IPS DF 4.7 (cell line): Measurements from ENCODE around the gene BICRA.
"Not testable (repeated sequence)": the region's sequence is repeated elsewhere in the genome, so short reads cannot be mapped to it uniquely, and the experiment has no call there.

Experiments used
- DNase-seq: peaks from one replicate; pipeline ENCODE4 v3.0.0-alpha.2; 2013; ENCODE audit warnings: low spot score; ENCODE audit errors: extremely low read depth

Gene BICRA

GRCh38 chr19:47608969-47609905 lies at the start of gene BICRA:
Gene BICRA, plus strand, starts transcription at chr19:47609134. Its CDS starts 64,441 bp downstream, at chr19:47673575.
- no peak for DNase-seq

DNA sequence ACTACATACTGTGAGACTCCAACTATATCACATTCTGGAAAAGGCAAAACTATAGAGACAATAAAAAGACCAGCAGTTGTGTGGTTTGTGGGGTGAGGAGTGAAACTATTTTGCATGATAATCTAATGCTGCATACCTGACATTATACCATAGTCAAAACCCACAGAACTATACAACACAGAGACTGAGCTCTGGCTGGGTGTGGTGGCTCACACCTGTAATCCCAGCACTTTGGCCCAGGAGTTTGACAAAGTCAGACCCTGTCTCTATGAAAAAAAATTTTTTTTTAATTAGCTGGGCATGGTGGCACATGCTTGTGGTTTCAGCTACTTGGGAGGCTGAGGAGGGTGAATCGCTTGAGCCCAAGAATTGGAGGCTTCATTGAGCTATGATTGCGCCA lies 47.9 kb upstream of the BICRA start:
- DNase-seq, result no peak

DNA sequence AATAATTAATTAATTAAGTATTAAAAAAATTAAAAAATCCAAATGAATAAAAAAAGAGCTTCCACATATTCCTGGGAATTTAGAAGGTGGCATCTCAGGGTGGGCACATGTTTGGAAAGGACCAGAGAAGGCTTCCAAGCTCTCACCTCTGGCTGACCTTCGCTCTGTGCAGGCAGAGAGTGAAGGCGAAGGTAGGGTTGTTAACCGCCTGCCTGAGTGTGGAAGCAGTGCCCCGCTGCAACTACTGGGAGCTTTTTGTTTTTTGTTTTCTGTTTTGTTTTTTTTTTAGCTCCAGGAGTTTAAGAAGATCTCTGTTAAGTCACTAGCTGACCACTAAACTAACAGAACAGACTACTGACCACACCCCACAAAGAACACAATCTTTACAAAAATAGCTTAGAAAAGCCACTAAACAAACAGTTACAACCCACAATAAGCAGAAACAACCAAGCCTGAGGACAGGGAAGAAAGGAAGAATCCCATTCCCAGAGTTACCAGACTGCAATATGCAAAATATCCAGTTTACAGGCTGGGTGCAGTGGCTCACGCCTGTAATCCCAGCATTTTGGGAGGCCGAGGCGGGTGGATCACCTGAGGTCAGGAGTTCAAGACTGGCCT lies 47.4 kb upstream of the BICRA start:
- DNase-seq, result no peak

GRCh38 chr19:47564081-47564480 lies 44.9 kb upstream of the BICRA start:
- no peak for DNase-seq

DNA sequence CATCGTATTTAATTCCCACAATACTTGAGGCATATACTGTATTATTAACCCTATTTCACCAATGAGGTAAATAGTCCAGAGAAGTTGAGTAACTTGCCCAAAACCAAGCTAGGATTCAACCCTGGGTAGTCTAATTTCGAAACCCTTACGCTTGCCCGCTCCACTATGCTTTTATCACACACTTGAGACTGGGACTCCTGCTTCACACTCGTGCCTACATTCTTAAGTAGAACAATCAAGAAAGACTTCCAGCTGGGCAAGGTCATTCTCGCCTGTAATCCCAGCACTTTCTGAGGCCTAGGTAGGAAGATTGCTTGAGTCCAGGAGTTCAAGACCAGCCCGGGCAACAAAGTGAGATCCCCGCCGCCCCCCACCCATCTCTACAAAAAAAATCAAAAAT lies 39.6 kb upstream of the BICRA start:
- no peak for DNase-seq

DNA sequence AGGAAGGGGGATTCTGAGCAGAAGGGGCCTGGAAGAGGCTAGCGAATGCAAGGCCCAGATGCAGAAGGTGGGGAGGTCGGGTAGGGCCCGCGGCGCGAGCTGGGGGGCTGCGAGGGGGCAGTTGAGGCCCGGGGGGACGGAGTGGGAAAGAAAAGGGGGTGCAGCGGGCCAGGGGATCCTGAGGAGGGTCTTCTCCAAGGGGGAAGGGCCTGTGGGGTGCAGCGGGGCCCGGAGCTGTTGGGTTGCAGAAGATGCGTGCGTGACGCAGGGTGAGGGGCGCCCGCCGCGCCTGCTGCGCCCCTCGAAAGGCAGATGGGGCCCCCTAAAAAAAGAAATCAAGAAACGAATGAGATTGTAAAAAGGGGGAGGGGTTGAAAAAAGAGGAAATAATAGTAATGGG lies 36.3 kb upstream of the BICRA start:
- no peak for DNase-seq

GRCh38 chr19:47573071-47574026 lies 35.6 kb upstream of the BICRA start, which contains the start of gene ZNF541:
Gene ZNF541, minus strand, starts transcription at chr19:47573148. Its CDS starts 17,292 bp downstream, at chr19:47555856.
- no peak for DNase-seq

DNA sequence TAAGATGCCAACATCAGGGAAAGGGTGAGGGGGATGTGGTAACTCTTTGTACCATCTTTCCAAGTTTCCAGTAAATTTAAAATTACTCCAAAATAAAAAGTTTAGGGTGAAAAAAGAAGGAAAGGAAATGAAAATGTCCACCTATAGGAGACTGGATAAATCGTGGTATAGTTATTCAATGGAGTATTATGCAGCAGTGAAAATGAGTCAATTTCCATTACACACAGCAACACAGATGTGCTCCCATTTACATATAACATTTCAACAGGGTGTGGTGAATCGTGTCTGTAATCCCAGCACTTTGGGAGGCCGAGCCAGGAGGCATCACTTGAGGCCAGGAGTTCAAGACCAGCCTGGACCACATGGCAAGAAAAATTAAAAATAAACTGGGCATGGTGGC lies 28.5 kb upstream of the BICRA start:
- DNase-seq, result no peak

- DNase-seq, result no peak
Measured at GRCh38 chr19:47581605-47582319, 27.2 kb upstream of the BICRA start.

- no peak for DNase-seq
Measured at GRCh38 chr19:47582320-47582909, 26.5 kb upstream of the BICRA start.

DNA sequence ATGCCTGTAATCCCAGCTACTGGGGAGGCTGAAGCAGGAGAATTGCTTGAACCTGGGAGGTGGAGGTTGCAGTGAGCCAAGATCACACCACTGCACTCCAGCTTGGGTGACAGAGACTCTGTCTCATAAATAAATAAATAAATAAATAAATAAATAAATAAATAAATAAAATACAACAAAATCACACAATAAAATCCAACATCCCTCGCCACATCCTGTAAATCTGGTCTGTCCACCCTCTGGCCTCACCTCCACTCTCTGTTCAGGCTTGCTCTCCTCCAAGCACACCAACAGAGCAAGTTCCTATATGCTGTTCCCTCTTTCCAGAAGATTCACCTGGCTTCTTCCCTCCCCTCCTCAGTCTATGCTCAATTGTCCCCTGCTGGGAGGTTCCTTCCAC lies 25.8 kb upstream of the BICRA start:
- DNase-seq, result not testable (repeated sequence)

DNA sequence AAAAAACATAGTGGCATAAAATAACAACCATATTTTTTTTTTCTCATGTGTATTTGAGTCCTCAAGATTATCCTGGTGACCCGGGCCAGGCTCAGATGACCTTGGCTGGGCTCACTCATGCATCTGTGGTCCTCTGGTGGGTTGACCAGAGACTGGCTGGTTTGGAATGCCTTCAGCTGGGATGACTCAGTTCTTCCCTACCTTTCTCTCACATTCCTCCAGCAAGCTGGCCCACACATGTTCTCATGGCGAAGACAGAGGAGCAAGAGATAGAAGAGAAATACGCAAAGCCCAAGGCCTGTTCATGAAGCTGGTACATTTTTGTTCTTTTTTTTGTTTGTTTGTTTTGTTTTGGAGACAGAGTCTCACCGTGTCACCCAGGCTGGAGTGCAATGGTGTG lies 21.6 kb upstream of the BICRA start:
- DNase-seq, result no peak

GRCh38 chr19:47589824-47590223 lies 19.1 kb upstream of the BICRA start:
- DNase-seq, result no peak

- DNase-seq, result no peak
Measured at GRCh38 chr19:47593860-47594259, 15.1 kb upstream of the BICRA start.

GRCh38 chr19:47595944-47596343 lies 13.0 kb upstream of the BICRA start:
- no peak for DNase-seq

DNA sequence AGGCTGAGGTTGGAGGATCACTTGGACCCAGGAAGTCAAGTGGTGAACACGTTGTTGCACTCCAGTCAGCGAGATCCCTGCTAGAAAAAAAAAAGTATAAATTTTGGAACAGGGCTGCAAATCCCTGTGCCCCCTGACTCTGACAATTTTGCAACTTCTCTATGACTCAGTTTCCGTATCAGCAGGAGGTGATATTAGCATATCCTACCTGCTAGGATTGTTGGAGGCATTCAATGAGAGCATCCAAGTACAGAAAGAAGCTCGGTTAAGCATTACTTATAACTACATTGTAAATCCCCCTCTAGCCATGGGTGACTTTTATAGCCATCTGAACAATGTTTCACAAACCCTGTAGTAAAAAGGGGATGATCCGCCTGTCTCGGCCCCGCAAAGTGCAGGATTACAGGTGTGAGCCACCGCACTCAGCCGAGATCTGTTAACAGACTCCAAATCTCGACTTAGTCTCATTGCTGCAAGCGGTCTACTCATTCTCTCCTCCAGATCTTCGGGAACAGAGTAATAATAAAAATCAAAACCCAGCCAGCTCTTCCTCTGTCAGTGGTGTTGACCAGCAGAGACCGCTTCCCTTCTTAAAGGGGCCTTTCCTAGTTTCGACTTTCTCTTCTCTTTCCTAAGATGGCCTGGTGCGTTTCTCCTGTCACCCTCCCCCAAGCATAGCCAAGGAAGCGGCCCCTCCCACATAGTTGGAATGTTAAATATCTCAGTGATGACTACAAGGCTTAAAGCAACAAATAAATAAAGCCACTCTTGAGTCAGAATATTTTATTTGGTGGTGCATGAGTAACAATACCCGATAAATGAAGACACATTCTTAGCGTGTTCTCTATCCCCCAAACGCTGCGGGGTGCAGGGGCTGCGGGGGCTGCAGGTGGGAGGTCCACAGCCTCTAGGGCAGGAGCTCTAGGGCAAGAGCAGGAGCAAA lies 10.3 kb upstream of the BICRA start:
- no peak for DNase-seq

DNA sequence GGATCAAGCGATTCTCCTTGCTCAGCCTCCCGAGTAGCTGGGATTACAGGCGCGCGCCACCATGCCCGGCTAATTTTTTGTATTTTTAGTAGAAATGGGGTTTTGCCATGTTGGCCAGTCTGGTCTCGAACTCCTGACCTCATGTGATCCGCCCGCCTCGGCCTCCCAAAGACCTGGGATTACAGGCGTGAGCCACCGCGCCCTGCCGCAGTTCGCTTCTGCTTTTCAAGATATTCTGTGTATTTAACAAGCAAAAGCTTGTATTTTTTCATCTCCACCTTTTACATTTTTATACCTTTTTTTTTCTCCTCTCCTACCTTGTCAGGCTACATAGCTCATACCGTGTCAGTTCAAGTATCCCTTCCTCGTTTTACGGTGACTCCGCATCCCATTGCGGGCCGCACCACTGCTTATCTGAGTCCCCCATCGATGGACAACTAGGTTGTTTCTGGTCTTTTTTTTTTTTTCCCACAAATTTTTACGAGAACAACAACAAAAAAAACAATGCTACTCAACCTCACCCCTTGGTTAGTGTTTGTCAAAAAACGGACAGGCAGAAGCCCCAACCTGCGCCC lies 9.2 kb upstream of the BICRA start:
- DNase-seq, result not testable (repeated sequence)

GRCh38 chr19:47600246-47601179 lies 8.4 kb upstream of the BICRA start:
- peak; percentile 89 for DNase-seq
